Measurements from ENCODE around the gene KCNMA1.

GRCh38 chr10:77177589-77177988, 460.0 kb downstream of the KCNMA1 start:
- no peak for TF ChIP-seq CTCF (IDR thresholded peaks at IDR 0.05)
- no peak for TF ChIP-seq POLR2AphosphoS5 (IDR thresholded peaks at IDR 0.05)
